ENCODE measurements around the gene SNAI3. TPM values are rescaled to one million over a fixed set of nuclear protein-coding genes. Genes with fewer than 3 reads are reported as not detected.

Gene SNAI3
- polyA plus RNA-seq, 1 donor from 2014 or later, result not detected

DNA sequence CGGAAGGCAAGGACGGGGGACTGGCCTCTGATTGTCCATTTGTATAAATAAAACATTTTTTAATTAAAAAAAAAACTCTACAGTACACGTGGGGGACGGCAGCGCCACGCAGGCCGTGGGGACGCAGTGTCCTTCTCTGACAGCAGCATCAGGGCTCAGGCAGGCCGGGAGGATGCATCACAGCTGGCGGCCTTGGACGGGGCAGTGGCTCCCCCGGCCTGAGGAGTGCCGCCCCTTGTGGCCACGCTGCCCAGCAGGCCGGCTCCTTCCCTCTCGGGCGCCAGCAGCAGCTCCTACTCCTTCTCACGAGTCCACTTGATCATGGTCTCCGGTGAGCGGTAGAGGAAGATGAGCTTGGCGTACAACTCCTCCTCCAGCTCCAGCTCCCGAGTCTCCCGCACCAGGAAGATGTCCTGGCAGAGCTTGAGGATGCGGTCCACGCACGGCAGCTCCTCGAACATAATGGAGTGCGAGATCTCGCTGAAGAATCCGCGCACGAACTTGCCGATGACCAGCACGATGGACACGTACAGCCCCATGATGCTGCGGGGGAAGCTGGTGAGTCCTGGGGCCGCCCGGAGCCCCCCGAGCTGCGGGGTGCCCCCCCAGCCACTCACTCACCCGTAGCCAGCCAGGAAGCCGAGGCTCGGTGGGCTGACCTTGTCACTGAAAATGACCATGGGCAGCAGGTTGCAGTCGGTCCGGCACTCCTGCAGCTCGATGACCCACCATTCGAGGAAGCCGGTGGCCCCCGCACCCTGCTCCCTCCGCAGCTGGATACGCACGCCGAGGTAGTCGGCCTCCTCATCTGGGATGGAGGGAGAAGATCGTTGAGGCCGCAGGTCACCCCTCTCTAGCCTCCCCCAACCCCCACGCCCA lies 29.2 kb upstream of the SNAI3 start:
- Histone ChIP-seq H3K27me3 (ENCODE audit: insufficient read depth, low read depth, low read length) (no peaks in the 10 kb centered on the region), H3K9me3 (ENCODE audit: low read length) (no peaks in the 10 kb centered on the region)

DNA sequence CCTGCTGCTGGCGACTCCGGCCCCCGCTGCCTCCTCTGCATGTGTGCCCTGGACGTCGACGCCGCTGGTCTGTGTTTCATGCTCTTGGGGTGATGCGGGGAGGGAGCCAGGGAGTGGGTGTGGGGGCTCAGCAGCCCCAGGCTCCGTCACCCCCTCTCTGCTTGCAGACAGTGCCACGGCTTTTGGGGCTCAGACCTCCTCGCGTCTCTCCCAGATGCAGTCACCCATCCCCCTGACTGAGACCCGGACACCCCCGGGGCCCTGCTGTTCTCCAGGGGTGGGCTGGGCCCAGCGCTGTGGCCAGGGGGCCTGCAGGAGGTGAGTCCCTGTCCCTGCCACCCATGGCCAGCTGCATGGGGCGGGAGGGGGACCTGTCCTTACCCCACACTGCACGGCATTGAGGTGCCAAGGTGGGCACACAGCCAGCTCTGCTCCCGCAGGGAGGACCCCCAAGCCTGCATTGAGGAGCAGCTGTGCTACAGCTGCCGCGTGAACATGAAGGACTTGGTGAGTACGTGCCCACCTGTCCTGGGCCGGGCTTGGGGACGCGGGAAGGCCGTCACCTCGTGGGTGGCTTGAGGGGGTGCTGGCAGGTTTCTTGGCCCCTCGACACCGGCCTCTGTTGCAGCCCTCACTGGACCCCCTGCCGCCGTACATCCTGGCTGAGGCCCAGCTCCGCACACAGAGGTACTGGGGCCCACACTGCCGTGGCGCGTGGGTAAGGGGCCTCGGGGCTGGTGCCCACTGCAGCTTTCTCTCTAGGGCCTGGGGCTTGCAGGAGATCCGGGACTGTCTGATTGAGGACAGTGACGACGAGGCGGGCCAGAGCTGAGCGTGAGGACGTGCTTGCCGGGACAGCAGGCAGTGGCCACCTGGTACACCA lies 28.4 kb upstream of the SNAI3 start:
- no peaks in the 10 kb centered on the region for H3K9me2 ChIP-seq (ENCODE audit: insufficient read depth, low read length)
- no peak overlapping the region for H3K4me3 ChIP-seq (ENCODE audit: low read length)
- no peak overlapping the region for H3K27ac ChIP-seq (ENCODE audit: low read length)
- H2AFZ ChIP-seq (ENCODE audit: low read depth, low read length), result no peak overlapping the region
- no peaks in the 10 kb centered on the region for H4K20me1 ChIP-seq (ENCODE audit: insufficient read depth)
- H3F3A ChIP-seq (ENCODE audit: insufficient read depth, low read length, poor library complexity, severe bottlenecking), result no peaks in the 10 kb centered on the region
- no peak overlapping the region for H3K4me2 ChIP-seq (ENCODE audit: low read length)
- H3K79me2 ChIP-seq (replicated peaks; ENCODE audit: insufficient read depth, low read length), result no peaks in the 10 kb centered on the region
- TF ChIP-seq RAD21 (conservative IDR thresholded peaks at IDR 0.05) (no peak), EP300 (conservative IDR thresholded peaks at IDR 0.05; ENCODE audit: poor library complexity, severe bottlenecking) (no peak), EZH2 (IDR thresholded peaks at IDR 0.05; ENCODE audit: borderline replicate concordance, insufficient read depth, low read length, poor library complexity, severe bottlenecking) (no peak)
- TF ChIP-seq, protein P1, sequence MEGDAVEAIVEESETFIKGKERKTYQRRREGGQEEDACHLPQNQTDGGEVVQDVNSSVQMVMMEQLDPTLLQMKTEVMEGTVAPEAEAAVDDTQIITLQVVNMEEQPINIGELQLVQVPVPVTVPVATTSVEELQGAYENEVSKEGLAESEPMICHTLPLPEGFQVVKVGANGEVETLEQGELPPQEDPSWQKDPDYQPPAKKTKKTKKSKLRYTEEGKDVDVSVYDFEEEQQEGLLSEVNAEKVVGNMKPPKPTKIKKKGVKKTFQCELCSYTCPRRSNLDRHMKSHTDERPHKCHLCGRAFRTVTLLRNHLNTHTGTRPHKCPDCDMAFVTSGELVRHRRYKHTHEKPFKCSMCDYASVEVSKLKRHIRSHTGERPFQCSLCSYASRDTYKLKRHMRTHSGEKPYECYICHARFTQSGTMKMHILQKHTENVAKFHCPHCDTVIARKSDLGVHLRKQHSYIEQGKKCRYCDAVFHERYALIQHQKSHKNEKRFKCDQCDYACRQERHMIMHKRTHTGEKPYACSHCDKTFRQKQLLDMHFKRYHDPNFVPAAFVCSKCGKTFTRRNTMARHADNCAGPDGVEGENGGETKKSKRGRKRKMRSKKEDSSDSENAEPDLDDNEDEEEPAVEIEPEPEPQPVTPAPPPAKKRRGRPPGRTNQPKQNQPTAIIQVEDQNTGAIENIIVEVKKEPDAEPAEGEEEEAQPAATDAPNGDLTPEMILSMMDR (IDR thresholded peaks at IDR 0.05; ENCODE audit: poor library complexity, severe bottlenecking), result no peak
- TF ChIP-seq, protein P2, sequence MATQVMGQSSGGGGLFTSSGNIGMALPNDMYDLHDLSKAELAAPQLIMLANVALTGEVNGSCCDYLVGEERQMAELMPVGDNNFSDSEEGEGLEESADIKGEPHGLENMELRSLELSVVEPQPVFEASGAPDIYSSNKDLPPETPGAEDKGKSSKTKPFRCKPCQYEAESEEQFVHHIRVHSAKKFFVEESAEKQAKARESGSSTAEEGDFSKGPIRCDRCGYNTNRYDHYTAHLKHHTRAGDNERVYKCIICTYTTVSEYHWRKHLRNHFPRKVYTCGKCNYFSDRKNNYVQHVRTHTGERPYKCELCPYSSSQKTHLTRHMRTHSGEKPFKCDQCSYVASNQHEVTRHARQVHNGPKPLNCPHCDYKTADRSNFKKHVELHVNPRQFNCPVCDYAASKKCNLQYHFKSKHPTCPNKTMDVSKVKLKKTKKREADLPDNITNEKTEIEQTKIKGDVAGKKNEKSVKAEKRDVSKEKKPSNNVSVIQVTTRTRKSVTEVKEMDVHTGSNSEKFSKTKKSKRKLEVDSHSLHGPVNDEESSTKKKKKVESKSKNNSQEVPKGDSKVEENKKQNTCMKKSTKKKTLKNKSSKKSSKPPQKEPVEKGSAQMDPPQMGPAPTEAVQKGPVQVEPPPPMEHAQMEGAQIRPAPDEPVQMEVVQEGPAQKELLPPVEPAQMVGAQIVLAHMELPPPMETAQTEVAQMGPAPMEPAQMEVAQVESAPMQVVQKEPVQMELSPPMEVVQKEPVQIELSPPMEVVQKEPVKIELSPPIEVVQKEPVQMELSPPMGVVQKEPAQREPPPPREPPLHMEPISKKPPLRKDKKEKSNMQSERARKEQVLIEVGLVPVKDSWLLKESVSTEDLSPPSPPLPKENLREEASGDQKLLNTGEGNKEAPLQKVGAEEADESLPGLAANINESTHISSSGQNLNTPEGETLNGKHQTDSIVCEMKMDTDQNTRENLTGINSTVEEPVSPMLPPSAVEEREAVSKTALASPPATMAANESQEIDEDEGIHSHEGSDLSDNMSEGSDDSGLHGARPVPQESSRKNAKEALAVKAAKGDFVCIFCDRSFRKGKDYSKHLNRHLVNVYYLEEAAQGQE (IDR thresholded peaks at IDR 0.05; ENCODE audit: borderline replicate concordance), result no peak
- no peaks in the 10 kb centered on the region for H3K9me3 ChIP-seq (ENCODE audit: low read length)
- H3K27me3 ChIP-seq (ENCODE audit: insufficient read depth, low read depth, low read length), result no peaks in the 10 kb centered on the region
- H3K36me3 ChIP-seq (ENCODE audit: insufficient read depth, low read length), result no peaks in the 10 kb centered on the region
- H3K9ac ChIP-seq (ENCODE audit: low read length), result no peak overlapping the region

More for the DNA sequence above, 29.2 kb upstream of the SNAI3 start:
- Histone ChIP-seq H4K20me1 (ENCODE audit: insufficient read depth) (no peaks in the 10 kb centered on the region), H2AFZ (ENCODE audit: low read depth, low read length) (no peak overlapping the region), H3K36me3 (ENCODE audit: insufficient read depth, low read length) (no peaks in the 10 kb centered on the region), H3K9me2 (ENCODE audit: insufficient read depth, low read length) (no peaks in the 10 kb centered on the region), H3K27ac (ENCODE audit: low read length) (no peak overlapping the region), H3K9ac (ENCODE audit: low read length) (no peak overlapping the region), H3K4me3 (ENCODE audit: low read length) (no peak overlapping the region), H3F3A (ENCODE audit: insufficient read depth, low read length, poor library complexity, severe bottlenecking) (no peaks in the 10 kb centered on the region), H3K4me2 (ENCODE audit: low read length) (no peak overlapping the region), H3K79me2 (replicated peaks; ENCODE audit: insufficient read depth, low read length) (no peaks in the 10 kb centered on the region)
- no peak for TF ChIP-seq MXI1 (conservative IDR thresholded peaks at IDR 0.05; ENCODE audit: poor library complexity, severe bottlenecking)
- TF ChIP-seq, protein P1 (IDR thresholded peaks at IDR 0.05; ENCODE audit: poor library complexity, severe bottlenecking), result no peak
- TF ChIP-seq RAD21 (conservative IDR thresholded peaks at IDR 0.05), result no peak
- no peak for TF ChIP-seq SMC3 (conservative IDR thresholded peaks at IDR 0.05; ENCODE audit: poor library complexity)
- no peak for TF ChIP-seq TAF1 (IDR thresholded peaks at IDR 0.05; ENCODE audit: low read depth)
- TF ChIP-seq EZH2 (IDR thresholded peaks at IDR 0.05; ENCODE audit: borderline replicate concordance, insufficient read depth, low read length, poor library complexity, severe bottlenecking), result no peak
- TF ChIP-seq, protein P2 (IDR thresholded peaks at IDR 0.05; ENCODE audit: borderline replicate concordance), result no peak
- TF ChIP-seq EP300 (conservative IDR thresholded peaks at IDR 0.05; ENCODE audit: poor library complexity, severe bottlenecking), result no peak
- TF ChIP-seq POLR2AphosphoS5 (IDR thresholded peaks at IDR 0.05), result no peak
